Measurements from ENCODE around the gene PODXL. TPM values are rescaled to one million over a fixed set of nuclear protein-coding genes. Genes with fewer than 3 reads are reported as not detected.

Gene PODXL
- total RNA-seq, 4 donors from 2014 or later, result 7.6 to 44.5 (median 20.2) TPM

DNA sequence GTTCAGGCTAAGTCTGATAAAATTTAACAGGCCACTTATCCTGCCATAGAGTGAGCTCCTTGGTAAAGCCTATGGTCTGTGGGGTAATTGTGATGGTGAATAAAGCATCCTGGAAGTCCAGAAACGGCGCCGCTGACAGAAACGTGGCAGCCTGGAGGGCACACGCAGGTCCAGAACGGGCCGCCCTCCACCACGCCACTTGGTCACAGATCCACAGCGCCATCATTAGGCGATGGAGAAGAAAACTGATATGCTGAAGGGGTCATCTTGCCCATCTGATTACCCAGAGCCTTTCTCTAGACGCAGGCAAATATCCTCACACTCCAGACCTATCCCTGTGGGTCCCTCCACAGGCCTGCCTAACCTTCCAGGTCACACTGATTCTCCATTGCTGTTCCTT is 37.8 kb downstream of the PODXL start:
- TF ChIP-seq, protein P1, sequence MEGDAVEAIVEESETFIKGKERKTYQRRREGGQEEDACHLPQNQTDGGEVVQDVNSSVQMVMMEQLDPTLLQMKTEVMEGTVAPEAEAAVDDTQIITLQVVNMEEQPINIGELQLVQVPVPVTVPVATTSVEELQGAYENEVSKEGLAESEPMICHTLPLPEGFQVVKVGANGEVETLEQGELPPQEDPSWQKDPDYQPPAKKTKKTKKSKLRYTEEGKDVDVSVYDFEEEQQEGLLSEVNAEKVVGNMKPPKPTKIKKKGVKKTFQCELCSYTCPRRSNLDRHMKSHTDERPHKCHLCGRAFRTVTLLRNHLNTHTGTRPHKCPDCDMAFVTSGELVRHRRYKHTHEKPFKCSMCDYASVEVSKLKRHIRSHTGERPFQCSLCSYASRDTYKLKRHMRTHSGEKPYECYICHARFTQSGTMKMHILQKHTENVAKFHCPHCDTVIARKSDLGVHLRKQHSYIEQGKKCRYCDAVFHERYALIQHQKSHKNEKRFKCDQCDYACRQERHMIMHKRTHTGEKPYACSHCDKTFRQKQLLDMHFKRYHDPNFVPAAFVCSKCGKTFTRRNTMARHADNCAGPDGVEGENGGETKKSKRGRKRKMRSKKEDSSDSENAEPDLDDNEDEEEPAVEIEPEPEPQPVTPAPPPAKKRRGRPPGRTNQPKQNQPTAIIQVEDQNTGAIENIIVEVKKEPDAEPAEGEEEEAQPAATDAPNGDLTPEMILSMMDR (IDR thresholded peaks at IDR 0.05; ENCODE audit: low read depth), result no peak

DNA sequence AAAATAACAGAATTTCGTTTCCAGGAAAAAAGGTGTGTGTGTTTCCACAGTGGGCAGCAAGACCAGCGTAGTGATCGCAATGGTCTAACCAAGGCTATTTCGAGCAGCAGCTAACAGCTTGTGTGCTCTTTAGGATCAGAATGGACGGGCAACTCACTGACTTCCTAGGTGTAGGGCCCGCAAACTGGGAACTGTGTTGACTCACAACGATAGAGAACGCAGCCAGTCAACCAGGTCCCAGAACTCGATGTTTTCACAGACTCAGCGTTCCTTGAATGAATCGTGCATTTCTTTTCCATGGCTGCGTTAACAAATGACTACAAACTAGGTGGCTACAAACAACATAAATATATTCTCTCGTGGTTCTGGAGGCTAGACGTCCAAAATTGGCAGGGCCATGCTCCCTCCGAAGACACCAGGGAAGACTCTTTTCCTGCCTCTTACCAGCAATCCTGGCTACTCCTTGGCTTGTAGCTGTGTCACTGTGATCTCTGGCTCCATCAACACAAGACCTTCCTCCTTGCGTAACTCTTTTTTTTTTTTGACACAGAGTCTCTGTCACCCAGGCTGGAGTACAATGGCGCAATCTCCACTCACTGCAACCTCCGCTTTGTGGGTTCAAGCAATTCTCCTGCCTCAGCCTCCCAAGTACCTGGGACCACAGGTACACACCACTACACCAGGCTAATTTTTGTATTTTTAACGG is 39.1 kb downstream of the PODXL start:
- TF ChIP-seq, protein P1 (IDR thresholded peaks at IDR 0.05; ENCODE audit: low read depth), result no peak

DNA sequence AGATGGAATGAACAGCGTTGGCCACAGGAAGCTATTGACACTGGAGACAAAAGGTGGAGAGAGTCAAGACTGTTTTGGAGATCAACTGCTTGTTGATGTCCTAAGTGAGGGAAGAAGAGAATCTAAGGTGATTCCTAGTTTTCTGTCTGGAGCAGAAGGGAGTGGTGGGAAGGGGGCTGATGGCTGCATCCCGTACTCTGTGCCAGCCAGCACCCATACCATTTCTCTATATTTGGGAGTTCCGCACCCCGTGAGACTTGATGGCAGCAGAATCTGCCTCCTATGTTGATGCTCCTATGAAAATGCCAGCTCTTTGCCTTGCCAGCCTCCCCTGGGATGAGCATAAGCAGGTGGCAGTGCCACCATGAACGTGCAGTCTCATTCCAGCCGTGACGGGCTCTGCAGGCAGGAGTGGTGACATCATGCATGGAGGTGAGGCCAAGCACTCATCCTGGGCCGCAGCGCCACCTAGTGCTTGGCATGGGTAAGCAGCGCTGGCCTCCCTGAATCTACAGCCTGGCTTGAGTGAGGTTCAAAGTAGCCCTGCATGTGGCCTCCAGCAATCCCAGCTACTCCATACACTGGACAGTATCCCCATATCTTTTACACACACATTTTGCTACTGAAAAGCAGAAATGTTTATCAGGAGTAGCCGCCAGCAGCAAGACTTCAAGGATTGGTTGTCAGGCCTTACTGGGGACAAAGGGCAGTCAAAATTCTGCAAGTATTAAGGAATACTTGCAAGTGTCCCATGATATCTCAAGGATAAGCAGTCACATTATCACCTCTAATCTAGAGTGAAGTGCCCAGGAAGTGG is 43.0 kb downstream of the PODXL start:
- TF ChIP-seq, protein P1 (IDR thresholded peaks at IDR 0.05; ENCODE audit: low read depth), result no peak

DNA sequence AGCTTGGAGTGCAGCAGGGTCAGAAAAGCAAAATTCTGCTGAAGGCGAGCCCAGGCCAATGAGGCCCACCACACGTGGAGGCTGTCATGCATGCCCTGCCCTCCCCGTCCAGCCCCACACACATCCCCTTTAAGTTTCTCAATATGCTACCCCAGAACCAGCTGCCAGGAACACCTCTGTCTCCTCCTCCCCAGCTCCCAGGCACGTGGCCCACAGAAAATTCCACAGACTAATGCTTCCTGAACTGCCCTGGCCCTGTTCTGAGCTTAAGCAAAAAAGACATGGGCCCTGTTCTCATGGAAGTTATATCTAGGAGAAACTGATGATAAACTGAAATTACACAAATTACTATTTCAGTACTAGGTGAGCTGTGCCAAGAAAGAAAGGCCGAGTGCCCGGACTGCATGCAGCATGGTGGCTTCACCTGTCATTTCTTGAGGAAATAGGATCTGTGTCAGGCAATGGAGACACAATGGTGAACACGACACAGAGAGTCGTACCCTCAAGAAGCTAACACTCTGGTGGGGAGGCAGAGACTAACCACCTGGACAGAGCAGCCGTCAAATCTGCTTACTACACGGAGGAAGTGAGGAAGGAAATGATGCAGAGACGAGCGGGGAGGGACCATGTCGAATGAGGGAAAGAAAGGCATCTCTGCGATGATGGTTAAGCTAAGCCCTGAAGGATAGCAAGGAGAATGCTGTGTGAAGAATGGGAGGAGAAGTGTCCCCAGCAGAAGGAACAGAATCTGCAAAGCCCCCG is 44.5 kb downstream of the PODXL start:
- TF ChIP-seq, protein P1 (IDR thresholded peaks at IDR 0.05; ENCODE audit: low read depth), result no peak

DNA sequence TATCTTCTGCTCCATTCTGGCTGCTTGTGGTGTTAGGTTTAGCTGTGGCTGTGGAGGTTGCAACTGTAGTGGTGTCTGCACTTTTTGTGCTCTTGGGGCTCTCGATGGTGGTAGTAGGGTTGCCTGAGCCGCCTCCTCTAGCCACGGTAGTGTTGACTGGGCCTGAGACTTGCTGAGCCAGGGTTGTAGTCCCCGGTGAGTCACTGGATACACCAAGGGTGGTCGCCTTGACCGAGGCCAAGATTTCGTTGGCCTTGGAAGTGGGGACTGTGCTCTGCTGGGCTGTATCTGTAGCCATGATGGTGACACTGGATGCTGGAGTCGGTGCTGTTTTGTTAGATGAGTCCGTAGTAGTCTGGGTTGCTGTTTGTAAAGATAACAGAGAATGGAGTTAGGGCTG is 45.4 kb downstream of the PODXL start:
- TF ChIP-seq, protein P1 (IDR thresholded peaks at IDR 0.05; ENCODE audit: low read depth), result no peak

DNA sequence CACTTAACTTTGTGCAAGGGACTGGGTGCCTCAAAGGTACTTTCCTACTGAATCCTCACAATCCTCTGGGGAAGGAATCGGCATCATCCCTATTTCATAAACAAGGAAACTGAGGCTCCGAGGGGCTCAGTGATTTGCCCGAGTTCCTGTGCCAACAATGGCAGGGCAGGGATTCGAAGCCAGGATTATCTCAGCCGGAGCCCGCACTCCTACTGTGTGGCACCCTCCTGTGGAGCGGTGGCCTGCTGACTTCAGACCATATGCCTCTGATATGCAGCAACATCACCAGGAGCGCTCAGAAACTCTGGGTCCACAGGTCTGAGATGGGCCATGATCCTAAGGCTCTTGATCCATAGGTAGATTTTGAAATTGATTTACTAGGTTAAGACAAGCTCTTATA is 46.6 kb downstream of the PODXL start:
- TF ChIP-seq, protein P1 (IDR thresholded peaks at IDR 0.05; ENCODE audit: low read depth), result no peak

All from subcutaneous adipose tissue (tissue), 4 donors.